Measurements from ENCODE around the gene BMP6.
A peak's percentile ranks its signal among the peaks of the same experiment; 100 is the strongest.

BMP6 gene

DNA sequence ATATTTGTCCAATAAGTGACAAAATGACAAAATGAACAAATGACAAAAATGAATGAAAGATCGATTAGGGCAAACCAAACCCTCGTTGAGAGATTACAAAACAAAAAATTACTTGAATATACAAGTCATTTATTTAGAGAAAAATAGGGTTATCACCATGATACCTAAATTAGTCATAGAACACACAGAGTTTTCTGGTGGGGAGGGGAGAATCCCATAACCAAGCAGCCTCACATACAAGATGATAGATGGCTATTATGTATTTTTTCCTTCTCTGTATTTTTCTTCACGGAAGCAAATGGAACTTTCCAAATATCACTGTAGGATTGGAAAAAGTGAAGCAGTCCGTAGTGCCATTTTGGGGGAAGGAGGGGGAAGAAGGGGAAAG, 28.5 kb upstream of the BMP6 start:
- no peak overlapping the region for H3K4me3 ChIP-seq
- no peak for DNase-seq (ENCODE audit: low spot score in 2 of 2)

DNA sequence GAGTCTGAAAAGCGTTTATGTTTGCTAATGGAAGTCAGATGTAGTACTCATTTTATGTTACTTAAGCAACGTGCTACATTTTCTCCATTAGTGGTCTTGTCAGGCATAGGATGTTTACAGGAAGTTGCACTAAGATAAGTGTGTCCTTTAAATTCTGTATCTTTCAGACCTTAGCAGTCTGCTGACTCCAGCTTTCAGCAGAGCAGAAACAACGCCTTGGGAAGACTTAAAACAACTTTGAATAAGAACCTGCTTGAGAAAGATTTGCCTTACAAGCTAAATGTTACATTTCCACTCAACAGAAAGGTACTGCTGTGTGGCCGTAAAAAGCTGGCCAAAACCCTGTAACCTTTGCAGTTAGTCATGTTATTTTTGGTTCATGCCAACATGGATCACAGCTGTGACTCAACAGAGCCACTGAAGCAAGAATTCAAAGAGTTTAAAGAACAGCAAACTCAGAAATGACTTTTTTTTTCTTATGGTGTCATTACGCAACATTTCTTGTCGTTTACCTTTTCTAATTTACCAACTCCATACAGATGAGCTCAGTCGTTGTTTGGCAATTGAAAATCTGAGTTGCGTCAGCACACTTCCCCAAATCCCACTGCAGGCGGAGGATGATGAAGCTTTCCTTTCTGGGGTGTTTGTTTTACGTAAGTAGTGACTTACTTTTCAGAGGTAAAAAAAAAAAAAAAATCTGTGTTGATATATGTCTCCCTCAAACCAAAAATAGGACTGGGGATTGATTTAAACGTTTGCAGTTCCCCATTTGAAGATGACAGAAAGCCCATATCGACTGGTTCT, 27.9 kb upstream of the BMP6 start:
- H3K4me3 ChIP-seq, result no peak overlapping the region
- in situ Hi-C loops (cut with MboI; ENCODE audit: low sequenced_read_pairs), result no loop called here
- H3K27me3 ChIP-seq (ENCODE audit: low read depth), result 0 out of 2 replicates have a peak, but pooled peaks cover under 1% of the 10 kb centered on the region
- no peaks in the 10 kb centered on the region for H3K4me1 ChIP-seq
- H3K9me3 ChIP-seq, result no peaks in the 10 kb centered on the region
- no peaks in the 10 kb centered on the region for H3K36me3 ChIP-seq (replicated peaks)
- no peak for DNase-seq (ENCODE audit: low spot score in 2 of 2)

More for the DNA sequence above, 28.5 kb upstream of the BMP6 start:
- Histone ChIP-seq H3K36me3 (replicated peaks) (no peaks in the 10 kb centered on the region), H3K4me1 (no peaks in the 10 kb centered on the region), H3K9me3 (no peaks in the 10 kb centered on the region), H3K27me3 (ENCODE audit: low read depth) (no peaks in the 10 kb centered on the region)
- in situ Hi-C loops (cut with MboI; ENCODE audit: low sequenced_read_pairs), result no loop called here

DNA sequence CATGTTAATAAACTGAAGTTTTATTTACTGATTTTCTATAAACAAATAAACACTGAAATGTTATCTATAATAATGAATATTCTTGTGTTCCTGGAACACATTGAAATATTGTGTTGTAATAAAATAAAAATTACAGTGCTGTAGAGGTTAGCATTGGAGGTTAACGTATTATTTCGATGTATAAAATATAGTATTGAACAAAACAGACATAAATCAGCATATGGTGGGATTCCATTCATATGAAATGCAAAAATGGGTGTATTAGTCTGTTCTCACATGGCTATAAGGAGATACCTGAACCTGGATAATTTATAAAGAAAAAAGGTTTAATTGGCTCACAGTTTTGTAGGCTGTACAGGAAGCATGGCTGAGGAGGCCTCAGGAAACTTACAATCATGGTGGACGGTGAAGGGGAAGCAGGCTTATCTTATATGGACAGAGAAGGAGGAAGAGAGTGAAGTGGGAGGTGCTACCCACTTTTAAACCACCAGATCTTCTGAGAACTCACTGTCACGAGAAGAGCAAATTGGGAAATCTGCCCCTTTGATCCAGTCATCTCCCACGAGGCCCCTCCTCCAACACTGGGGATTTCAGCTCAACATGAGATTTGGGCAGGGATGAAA, 24.6 kb upstream of the BMP6 start:
- H3K27me3 ChIP-seq (ENCODE audit: low read depth), result 0 out of 2 replicates have a peak, but pooled peaks cover 2% of the 10 kb centered on the region
- no peaks in the 10 kb centered on the region for H3K36me3 ChIP-seq (replicated peaks)
- DNase-seq (ENCODE audit: low spot score in 2 of 2), result no peak
- no peaks in the 10 kb centered on the region for H3K4me1 ChIP-seq
- no peak overlapping the region for H3K4me3 ChIP-seq
- in situ Hi-C loops (cut with MboI; ENCODE audit: low sequenced_read_pairs), result no loop called here
- H3K9me3 ChIP-seq, result no peaks in the 10 kb centered on the region

DNA sequence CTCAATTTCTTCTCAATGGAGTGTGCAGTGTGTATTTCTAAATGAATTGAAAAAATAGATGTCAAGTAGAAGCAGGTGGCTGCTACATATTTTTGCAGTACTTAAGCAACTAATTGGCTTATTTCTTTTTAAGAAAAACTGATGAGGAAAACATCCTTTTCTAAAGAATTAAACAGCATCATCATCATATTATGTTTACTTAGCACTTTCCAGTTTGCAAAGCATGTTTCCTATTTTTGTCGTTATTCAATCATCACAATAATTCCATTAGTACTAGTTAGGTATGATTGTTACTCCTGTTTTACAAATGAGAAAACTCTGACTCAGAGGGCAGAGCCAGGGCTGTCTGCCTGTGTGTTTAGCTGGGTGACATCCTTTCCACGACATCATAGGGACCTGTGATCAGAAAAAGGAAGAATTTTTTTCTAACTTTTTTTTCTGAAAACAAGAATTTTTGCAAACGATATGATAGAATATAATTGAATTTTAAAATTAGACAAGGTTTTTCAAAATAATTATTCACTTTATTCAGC, 22.7 kb upstream of the BMP6 start:
- H3K9me3 ChIP-seq, result no peaks in the 10 kb centered on the region
- no peaks in the 10 kb centered on the region for H3K4me1 ChIP-seq
- DNase-seq (ENCODE audit: low spot score in 2 of 2), result no peak
- no peak overlapping the region for H3K4me3 ChIP-seq
- in situ Hi-C loops (cut with MboI; ENCODE audit: low sequenced_read_pairs), result no loop called here
- H3K36me3 ChIP-seq (replicated peaks), result no peaks in the 10 kb centered on the region
- H3K27me3 ChIP-seq (ENCODE audit: low read depth), result 0 out of 2 replicates have a peak, but pooled peaks cover 2% of the 10 kb centered on the region

DNA sequence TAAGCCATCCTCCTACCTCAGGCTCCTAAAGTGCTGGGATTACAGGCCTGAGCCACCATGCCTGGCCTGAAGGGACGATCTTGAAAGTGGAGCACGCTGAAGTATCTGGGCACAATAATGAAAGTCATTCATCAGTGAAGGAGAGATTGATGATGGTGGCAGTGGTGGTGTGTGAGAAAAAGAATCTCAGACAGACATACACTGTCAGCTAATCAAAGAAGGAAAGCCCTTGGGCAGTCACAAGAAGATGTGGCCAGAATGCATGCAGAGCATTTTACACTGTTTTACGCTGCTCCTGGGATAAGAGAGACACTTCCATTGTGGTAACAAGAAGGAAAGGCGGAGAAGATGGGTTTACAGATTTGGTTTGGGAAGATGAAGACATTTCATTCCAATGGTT, 20.4 kb upstream of the BMP6 start:
- no peak for DNase-seq (ENCODE audit: low spot score in 2 of 2)
- Histone ChIP-seq H3K9me3 (no peaks in the 10 kb centered on the region), H3K27me3 (ENCODE audit: low read depth) (0 out of 2 replicates have a peak, but pooled peaks cover 2% of the 10 kb centered on the region), H3K4me3 (no peak overlapping the region), H3K36me3 (replicated peaks) (no peaks in the 10 kb centered on the region), H3K4me1 (no peaks in the 10 kb centered on the region)
- in situ Hi-C loops (cut with MboI; ENCODE audit: low sequenced_read_pairs), result no loop called here

DNA sequence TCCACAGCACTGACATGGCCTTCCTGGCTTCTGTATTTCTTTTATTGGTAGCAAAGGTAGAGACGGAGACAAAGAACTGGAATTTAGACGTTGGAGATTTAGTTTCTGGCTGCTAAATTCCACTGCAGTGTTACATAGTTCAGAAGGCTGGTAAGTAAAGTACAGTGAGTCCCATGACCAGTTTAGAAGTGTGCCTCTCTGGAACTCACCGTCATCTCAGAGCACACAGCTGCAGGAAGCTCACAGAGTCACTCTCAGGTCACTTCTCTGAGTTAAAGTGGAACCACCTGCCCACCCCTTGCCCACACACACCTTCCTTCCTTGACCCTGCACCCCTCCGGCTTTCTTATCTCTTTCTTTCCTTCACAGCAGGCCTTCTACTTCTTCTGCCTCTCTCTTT, 19.6 kb upstream of the BMP6 start:
- DNase-seq (ENCODE audit: low spot score in 2 of 2), result no peak
- Histone ChIP-seq H3K27me3 (ENCODE audit: low read depth) (0 out of 2 replicates have a peak, but pooled peaks cover 2% of the 10 kb centered on the region), H3K4me1 (no peaks in the 10 kb centered on the region), H3K36me3 (replicated peaks) (no peaks in the 10 kb centered on the region), H3K9me3 (no peaks in the 10 kb centered on the region), H3K4me3 (no peak overlapping the region)
- in situ Hi-C loops (cut with MboI; ENCODE audit: low sequenced_read_pairs), result no loop called here

DNA sequence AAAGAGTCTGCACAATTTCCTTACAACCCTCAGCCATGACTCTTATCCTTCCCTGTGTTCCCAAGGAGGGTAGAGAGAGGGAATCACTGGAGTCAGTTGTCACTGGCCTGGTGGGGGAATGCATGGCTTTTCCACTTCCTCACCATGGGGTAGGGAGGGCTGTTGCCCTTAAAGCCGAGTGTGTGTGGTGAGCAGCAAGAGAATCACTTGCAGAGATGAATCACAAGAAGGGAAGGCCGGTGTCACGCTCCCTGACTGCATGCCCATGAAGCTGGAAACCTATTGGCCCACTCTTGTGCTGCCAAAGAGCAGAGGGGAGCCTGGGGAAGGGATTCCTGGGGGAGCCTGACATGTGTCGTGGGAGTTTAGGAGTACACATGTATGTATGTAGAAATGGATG, 18.1 kb upstream of the BMP6 start:
- no peak for DNase-seq (ENCODE audit: low spot score in 2 of 2)
- in situ Hi-C loops (cut with MboI; ENCODE audit: low sequenced_read_pairs), result no loop called here
- Histone ChIP-seq H3K4me1 (no peaks in the 10 kb centered on the region), H3K36me3 (replicated peaks) (no peaks in the 10 kb centered on the region), H3K4me3 (no peak overlapping the region), H3K27me3 (ENCODE audit: low read depth) (0 out of 2 replicates have a peak, but pooled peaks cover 2% of the 10 kb centered on the region), H3K9me3 (no peaks in the 10 kb centered on the region)

DNA sequence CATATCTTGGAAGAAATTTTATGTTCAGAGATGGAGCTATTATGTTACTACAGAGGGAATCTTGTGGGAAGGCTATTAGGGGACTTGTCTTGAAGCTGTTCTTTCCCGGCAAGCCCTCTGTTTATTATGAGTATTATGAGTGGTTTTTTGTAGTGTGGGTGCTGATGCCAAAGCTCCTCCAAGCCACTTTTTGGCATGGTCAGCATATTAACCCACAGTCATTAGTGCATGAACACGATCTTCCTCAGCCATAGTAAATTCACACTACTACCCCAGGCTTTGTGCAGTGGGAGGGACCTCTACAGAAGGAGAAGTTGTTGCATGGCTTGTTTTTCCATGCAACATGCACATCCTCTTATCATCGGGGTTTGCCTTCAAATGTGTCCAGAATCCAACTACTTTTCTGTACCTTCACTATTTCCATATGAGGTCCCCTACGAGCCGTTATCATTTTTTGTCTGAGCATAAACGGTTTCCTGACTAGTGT, 6.5 kb upstream of the BMP6 start:
- no peaks in the 10 kb centered on the region for H3K9me3 ChIP-seq
- in situ Hi-C loops (cut with MboI; ENCODE audit: low sequenced_read_pairs), result no loop called here
- no peak for DNase-seq (ENCODE audit: low spot score in 2 of 2)

DNA sequence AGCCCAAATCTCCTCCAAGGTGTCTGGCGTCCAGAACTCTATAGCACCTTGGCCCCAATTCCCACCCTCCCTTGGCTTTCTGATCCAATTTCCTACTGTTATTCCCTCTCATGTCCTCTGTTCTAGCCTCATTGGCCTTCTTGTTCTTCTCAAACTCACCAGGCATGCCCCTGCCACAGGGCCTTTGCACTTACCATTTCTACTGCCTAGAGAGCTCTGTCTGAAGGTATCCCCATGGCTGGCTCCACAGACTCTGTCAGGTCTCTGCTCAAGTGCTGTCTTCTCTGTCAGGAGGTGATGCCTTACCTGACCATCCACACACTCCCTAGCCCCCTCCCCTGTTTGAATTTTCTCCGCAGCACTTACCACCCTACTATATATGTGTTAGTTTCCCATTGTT, 5.6 kb upstream of the BMP6 start:
- H3K4me3 ChIP-seq, result no peak overlapping the region
- no peaks in the 10 kb centered on the region for H3K9me3 ChIP-seq
- in situ Hi-C loops (cut with MboI; ENCODE audit: low sequenced_read_pairs), result loop anchor here (10.0 kb wide), 2 partner anchors 184 to 284 kb away; no protein-coding TSS in a partner anchor
- no peak for DNase-seq (ENCODE audit: low spot score in 2 of 2)
- H3K4me1 ChIP-seq, result no peaks in the 10 kb centered on the region
- H3K36me3 ChIP-seq (replicated peaks), result no peaks in the 10 kb centered on the region
- peaks cover 23% of the 10 kb centered on the region for H3K27me3 ChIP-seq (ENCODE audit: low read depth)

More for the DNA sequence above, 6.5 kb upstream of the BMP6 start:
- Histone ChIP-seq H3K27me3 (ENCODE audit: low read depth) (peaks cover 14% of the 10 kb centered on the region), H3K36me3 (replicated peaks) (no peaks in the 10 kb centered on the region), H3K4me1 (no peaks in the 10 kb centered on the region), H3K4me3 (no peak overlapping the region)

DNA sequence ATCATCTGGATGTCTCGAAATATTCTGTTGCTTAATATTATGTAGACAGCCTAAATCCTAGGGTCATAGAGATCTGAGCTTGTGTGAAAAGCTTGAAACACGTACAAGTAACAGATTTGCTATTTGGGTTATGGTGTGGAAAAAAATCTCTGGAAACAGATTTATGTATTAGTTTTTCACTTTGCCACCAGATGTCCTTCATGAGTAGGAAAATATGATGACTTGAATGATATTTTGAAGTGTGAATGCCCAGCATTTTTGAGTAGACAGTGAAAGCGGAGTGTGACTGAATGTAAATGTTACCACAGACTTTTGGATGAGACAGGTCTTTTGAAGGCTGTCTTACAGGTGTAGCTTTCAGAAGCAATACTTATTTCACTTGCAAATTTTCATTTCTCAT, 4.2 kb upstream of the BMP6 start:
- no peaks in the 10 kb centered on the region for H3K36me3 ChIP-seq (replicated peaks)
- H3K27me3 ChIP-seq (ENCODE audit: low read depth), result peaks cover 37% of the 10 kb centered on the region
- H3K4me3 ChIP-seq, result no peak overlapping the region
- no peaks in the 10 kb centered on the region for H3K4me1 ChIP-seq
- in situ Hi-C loops (cut with MboI; ENCODE audit: low sequenced_read_pairs), result loop anchor here (10.0 kb wide), 2 partner anchors 183 to 283 kb away; no protein-coding TSS in a partner anchor
- no peaks in the 10 kb centered on the region for H3K9me3 ChIP-seq
- DNase-seq (ENCODE audit: low spot score in 2 of 2), result peak in 1 of 2 experiments; percentile 28

DNA sequence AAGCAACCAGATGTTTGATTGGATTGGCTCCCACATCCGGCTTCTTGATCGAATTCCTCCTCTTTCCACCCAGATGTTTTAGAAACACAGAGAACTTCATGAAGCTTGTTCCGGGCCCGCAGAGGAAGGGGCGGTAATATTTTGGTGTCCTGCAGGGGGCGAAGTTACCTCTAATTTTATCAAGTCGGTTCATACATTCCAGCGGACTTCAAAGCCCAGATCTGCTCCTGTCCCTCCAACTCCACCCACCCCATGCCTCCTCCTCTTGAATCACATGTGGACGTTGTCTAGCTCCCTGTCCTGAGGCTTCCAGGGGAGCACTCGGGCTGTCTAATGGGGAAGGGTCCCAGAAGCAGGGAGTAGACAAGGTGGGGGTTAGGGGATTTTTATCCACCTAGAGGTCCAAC, 2.9 kb upstream of the BMP6 start:
- DNase-seq (ENCODE audit: low spot score in 2 of 2), result peak; percentile 61 to 86
- Histone ChIP-seq H3K4me3 (no peak overlapping the region), H3K36me3 (replicated peaks) (no peaks in the 10 kb centered on the region), H3K9me3 (no peaks in the 10 kb centered on the region), H3K27me3 (ENCODE audit: low read depth) (peaks cover 45% of the 10 kb centered on the region), H3K4me1 (no peaks in the 10 kb centered on the region)
- in situ Hi-C loops (cut with MboI; ENCODE audit: low sequenced_read_pairs), result loop anchor here (10.0 kb wide), 2 partner anchors 182 to 282 kb away; no protein-coding TSS in a partner anchor

DNA sequence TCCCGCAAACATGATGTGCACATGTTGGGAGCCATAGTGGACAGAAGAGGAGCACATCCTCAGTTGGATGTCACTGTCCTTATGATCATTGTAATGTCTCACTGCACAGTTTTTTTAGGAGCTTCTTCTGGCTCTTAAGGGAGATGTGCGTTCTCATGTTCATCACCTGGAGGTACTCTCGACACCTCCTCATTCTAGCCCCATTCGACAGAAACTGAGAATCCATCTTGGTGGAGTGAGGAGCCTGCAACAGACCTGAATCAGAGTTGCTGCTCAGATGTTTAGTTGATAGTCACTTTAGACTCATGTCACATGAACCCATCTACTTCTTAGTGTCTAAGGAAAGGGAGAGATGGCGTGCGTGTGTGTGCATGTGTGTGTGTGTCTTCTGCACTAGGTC, 2.3 kb upstream of the BMP6 start:
- in situ Hi-C loops (cut with MboI; ENCODE audit: low sequenced_read_pairs), result loop anchor here (10.0 kb wide), 2 partner anchors 181 to 281 kb away; no protein-coding TSS in a partner anchor
- H3K27me3 ChIP-seq (ENCODE audit: low read depth), result peaks cover 49% of the 10 kb centered on the region
- H3K4me3 ChIP-seq, result no peak overlapping the region
- H3K36me3 ChIP-seq (replicated peaks), result no peaks in the 10 kb centered on the region
- no peaks in the 10 kb centered on the region for H3K4me1 ChIP-seq
- DNase-seq (ENCODE audit: low spot score in 2 of 2), result no peak
- H3K9me3 ChIP-seq, result no peaks in the 10 kb centered on the region

DNA sequence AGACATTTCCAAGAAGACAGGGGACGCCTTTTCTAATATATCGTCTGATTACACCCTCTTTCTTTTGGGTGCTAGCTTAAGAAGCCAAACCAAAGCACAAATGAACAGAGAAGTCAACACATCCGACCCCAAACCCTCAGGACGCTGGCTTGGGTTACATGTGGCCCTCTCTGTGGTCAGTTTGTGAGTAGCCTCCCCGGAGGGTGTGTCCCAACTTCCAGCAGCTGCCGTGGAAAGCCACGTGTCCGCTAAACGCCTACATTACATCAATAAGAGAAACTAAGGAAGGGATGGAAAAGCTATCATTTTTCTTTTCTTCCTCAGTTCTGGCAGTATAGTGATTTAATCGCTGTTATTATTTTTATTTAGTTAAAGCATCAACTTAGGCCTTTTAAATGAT, 487 bp upstream of the BMP6 start:
- H3K4me3 ChIP-seq, result no peak overlapping the region
- in situ Hi-C loops (cut with MboI; ENCODE audit: low sequenced_read_pairs), result loop anchor here (10.0 kb wide), 2 partner anchors 179 to 279 kb away; no protein-coding TSS in a partner anchor

More for the DNA sequence above, 487 bp upstream of the BMP6 start:
- no peak for DNase-seq (ENCODE audit: low spot score in 2 of 2)
- Histone ChIP-seq H3K27me3 (ENCODE audit: low read depth) (peaks cover 52% of the 10 kb centered on the region), H3K36me3 (replicated peaks) (no peaks in the 10 kb centered on the region), H3K9me3 (no peaks in the 10 kb centered on the region), H3K4me1 (no peaks in the 10 kb centered on the region)

All from HAP-1 (cell line).